ENCODE measurements around the gene GTPBP4.
"Not testable (repeated sequence)": the region's sequence is repeated elsewhere in the genome, so short reads cannot be mapped to it uniquely, and the experiment has no call there.

Gene GTPBP4

GRCh38 chr10:990808-991207 lies 2.6 kb downstream of the GTPBP4 start:
- DNase-seq: no peak
- ATAC-seq: no peak

GRCh38 chr10:992467-992866 lies 4.2 kb downstream of the GTPBP4 start:
- no peak for DNase-seq
- ATAC-seq: no peak

GRCh38 chr10:992871-993270 lies 4.6 kb downstream of the GTPBP4 start:
- DNase-seq (no peak), ATAC-seq (no peak)

- ATAC-seq (no peak), DNase-seq (no peak)
Measured at GRCh38 chr10:994836-995558, 6.8 kb downstream of the GTPBP4 start.

GRCh38 chr10:995559-995926 lies 7.3 kb downstream of the GTPBP4 start:
- DNase-seq (no peak), ATAC-seq (no peak)

GRCh38 chr10:996031-996430 lies 7.8 kb downstream of the GTPBP4 start:
- ATAC-seq (no peak), DNase-seq (no peak)

- ATAC-seq: no peak
Measured at GRCh38 chr10:997266-998022, 9.2 kb downstream of the GTPBP4 start.

GRCh38 chr10:1002425-1003006 lies 14.3 kb downstream of the GTPBP4 start:
- ATAC-seq (no peak), DNase-seq (no peak)

More at GRCh38 chr10:997266-998022, 9.2 kb downstream of the GTPBP4 start:
- no peak for DNase-seq

- ATAC-seq (no peak), DNase-seq (no peak)
Measured at GRCh38 chr10:1003884-1004670, 15.8 kb downstream of the GTPBP4 start.

- no peak for ATAC-seq
Measured at GRCh38 chr10:1006573-1006972, 18.3 kb downstream of the GTPBP4 start.

GRCh38 chr10:1007583-1007982 lies 19.3 kb downstream of the GTPBP4 start:
- no peak for DNase-seq
- no peak for ATAC-seq

More at GRCh38 chr10:1006573-1006972, 18.3 kb downstream of the GTPBP4 start:
- DNase-seq: no peak

- ATAC-seq: no peak
- DNase-seq: no peak
Measured at GRCh38 chr10:1009071-1009494, 20.8 kb downstream of the GTPBP4 start.

- DNase-seq: not testable (repeated sequence)
- peak; percentile 55 for ATAC-seq
Measured at GRCh38 chr10:1009947-1010346, 21.7 kb downstream of the GTPBP4 start.

- DNase-seq: no peak
- ATAC-seq: no peak
Measured at GRCh38 chr10:1010703-1011102, 22.5 kb downstream of the GTPBP4 start.

GRCh38 chr10:1011696-1012095 lies 23.5 kb downstream of the GTPBP4 start:
- DNase-seq (no peak), ATAC-seq (no peak)

GRCh38 chr10:1015688-1016087 lies 27.5 kb downstream of the GTPBP4 start:
- no peak for ATAC-seq
- DNase-seq: no peak

GRCh38 chr10:1019362-1019761 lies 31.1 kb downstream of the GTPBP4 start:
- DNase-seq (no peak), ATAC-seq (no peak)

- DNase-seq: no peak
- no peak for ATAC-seq
Measured at GRCh38 chr10:1020460-1020859, 32.2 kb downstream of the GTPBP4 start.

GRCh38 chr10:1020958-1021357 lies 32.7 kb downstream of the GTPBP4 start:
- no peak for DNase-seq
- no peak for ATAC-seq

- DNase-seq (no peak), ATAC-seq (no peak)
Measured at GRCh38 chr10:1022413-1022812, 34.2 kb downstream of the GTPBP4 start.

GRCh38 chr10:1024103-1024502 lies 35.9 kb downstream of the GTPBP4 start:
- DNase-seq (no peak), ATAC-seq (no peak)

GRCh38 chr10:1025683-1026082 lies 37.4 kb downstream of the GTPBP4 start, which contains the start of gene IDI2:
Gene IDI2 (minus strand): TSS chr10:1025859. CDS start chr10:1024723, 1,136 bp downstream.
- DNase-seq (no peak), ATAC-seq (no peak)

Data from stimulated activated naive CD8-positive, alpha-beta T cell treated with anti-CD3 and anti-CD28 coated beads, Interleukin-15, Interleukin-2, amounts not matched to agents 100 U/mL and 50 U/mL, for 24 hours (primary cell).